K562 treated with DMSO at 1 percent for 4 hours (cell line): Measurements from ENCODE around the gene PLLP. TPM values are rescaled to one million over a fixed set of nuclear protein-coding genes. Genes with fewer than 3 reads are reported as not detected.

Source experiments
- total RNA-seq: library from RNA; unstranded; fragments of 300-600 nt; gene quantifications from 2 replicates; pipeline ENCODE4 v1.2.3, GENCODE V29; 2022; ENCODE audit not compliant: insufficient read depth

The PLLP gene, protein sequence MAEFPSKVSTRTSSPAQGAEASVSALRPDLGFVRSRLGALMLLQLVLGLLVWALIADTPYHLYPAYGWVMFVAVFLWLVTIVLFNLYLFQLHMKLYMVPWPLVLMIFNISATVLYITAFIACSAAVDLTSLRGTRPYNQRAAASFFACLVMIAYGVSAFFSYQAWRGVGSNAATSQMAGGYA
- 1.1 and 1.3 TPM in 2 replicates for total RNA-seq

DNA sequence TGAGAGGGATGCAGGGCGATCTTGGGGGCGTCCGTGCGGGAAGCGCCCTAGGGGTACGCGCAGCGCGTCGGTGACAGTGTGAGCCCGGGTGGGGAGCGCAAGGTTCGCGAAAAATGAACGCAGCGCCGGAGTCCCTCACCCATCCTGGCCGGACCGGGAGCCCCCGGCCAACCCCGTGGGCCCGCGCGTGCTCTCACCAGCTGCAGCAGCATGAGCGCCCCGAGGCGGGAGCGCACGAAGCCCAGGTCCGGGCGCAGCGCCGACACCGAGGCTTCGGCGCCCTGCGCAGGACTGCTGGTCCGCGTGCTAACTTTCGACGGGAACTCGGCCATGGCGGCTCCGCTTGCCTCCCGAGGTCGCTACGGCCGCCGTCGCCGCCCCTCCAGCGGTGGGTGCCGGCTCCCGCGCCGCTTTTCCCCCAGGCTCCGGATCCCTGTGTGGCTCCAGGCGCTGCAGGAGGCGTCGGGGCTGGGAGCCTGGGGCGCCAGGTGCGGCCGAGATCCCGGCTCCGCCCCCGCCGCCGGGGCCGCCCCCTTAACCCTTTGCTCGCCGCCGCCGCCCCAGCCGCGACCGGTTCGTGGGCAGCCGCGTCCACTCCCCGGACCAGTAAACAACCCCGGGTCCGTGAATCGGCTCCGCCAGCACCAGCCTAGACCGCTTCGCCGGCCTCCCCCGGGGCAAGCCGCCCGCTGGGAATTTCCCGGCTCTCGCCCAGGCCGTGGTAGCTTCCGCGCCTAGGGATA is at the start of gene PLLP:
Gene PLLP, minus strand, starts transcription at position 464 of the 743 bp plus-strand sequence. Its CDS starts 132 bp downstream, at position 332.

DNA sequence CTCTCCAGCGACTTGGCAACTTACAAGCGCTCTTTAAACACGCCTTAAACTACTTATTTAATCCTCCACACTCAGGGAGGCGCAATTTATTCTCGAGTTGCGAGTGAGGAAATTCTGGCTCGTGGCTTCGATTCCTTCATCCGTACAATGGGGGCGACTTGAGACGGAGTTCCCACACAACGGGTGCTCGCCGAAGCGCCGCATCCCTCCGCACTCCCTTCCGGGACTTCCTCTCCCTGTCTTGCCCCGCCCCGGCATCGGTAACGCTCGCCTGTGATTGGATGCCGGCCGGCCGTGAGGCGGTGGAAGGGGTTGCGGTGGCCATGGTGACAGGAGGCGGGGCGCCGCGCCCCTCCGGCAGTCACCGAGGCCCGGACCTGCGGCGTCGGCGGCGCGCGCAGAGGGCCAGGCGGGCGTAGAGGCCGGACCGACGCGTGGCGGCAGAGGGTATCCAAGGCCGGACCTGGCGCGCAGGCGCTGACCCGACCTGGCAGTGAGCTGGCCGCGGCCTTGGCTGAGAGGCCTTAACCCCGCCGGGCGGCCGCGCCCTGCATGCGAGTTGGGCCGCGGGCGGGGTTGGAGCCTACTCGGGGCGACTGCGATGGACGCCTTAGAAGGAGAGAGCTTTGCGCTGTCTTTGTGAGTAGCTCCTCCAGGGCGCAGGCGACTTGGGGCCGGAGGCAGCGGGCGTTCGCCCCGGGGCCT is 39.6 kb downstream of the PLLP start, which contains the start of gene ARL2BP:
Gene ARL2BP, plus strand, starts transcription at position 493 of the 705 bp plus-strand sequence. Its CDS starts 109 bp downstream, at position 602.

Other genes starting within 250 kb of the PLLP start
- 20.9 and 22.7 TPM in 2 replicates for gene CPNE2, start 192.1 kb downstream of the PLLP start, total RNA-seq
- gene PSME3IP1, start 98.6 kb downstream of the PLLP start, total RNA-seq, result 59.2 and 65.6 TPM in 2 replicates
- gene RSPRY1, start 98.3 kb downstream of the PLLP start, total RNA-seq, result 17.1 and 21.5 TPM in 2 replicates
- gene ARL2BP, start 39.4 kb downstream of the PLLP start, total RNA-seq, result 29.1 and 41.6 TPM in 2 replicates
- not detected in 2 replicates for gene CCL22, start 74.1 kb upstream of the PLLP start, total RNA-seq
- gene CX3CL1, start 87.8 kb upstream of the PLLP start, total RNA-seq, result not detected in 2 replicates
- gene CCL17, start 120.1 kb upstream of the PLLP start, total RNA-seq, result not detected in 2 replicates
- gene CIAPIN1, start 162.7 kb upstream of the PLLP start, total RNA-seq, result 47.8 and 49.2 TPM in 2 replicates
- 39.8 and 48.8 TPM in 2 replicates for gene COQ9, start 162.8 kb upstream of the PLLP start, total RNA-seq
- 102 and 128 TPM in 2 replicates for gene POLR2C, start 178.0 kb upstream of the PLLP start, total RNA-seq
- 9.8 and 19.7 TPM in 2 replicates for gene DOK4, start 201.8 kb upstream of the PLLP start, total RNA-seq